Measurements from ENCODE around the gene CLECL1. TPM values are rescaled to one million over a fixed set of nuclear protein-coding genes. Genes with fewer than 3 reads are reported as not detected.

The CLECL1 gene
- total RNA-seq = under 1 TPM; 0.52 to 0.96 TPM
- under 1 TPM in 1 of 3 donors, not detected in 2; 0.35 TPM for polyA plus RNA-seq
- 0 to 0.57 (median 0.09) reads per million in 6 experiments for total RNA-seq

GRCh38 chr12:9732921-9733461, at the start of gene CLECL1:
CLECL1 (minus strand) TSS chr12:9733097.
- no peak for DNase-seq
- POLR2A ChIA-PET = no interaction called here
- no peak for ATAC-seq
- H3K4me1 Mint-ChIP-seq = peaks cover 7 to 41% (median 17%) of the 10 kb centered on the region in 4 donors
- no peaks in the 10 kb centered on the region for H3K36me3 Mint-ChIP-seq
- H3K4me3 Mint-ChIP-seq = peak within 1 kb of the TSS in 4 of 10 donors; percentile 6 to 69 (median 43)
- H3K9me3 Mint-ChIP-seq = no peaks in the 10 kb centered on the region
- no peaks in the 10 kb centered on the region for H3K27me3 Mint-ChIP-seq
- H3K27ac Mint-ChIP-seq = peak within 1 kb of the TSS in 1 of 10 donors; percentile 62

DNA sequence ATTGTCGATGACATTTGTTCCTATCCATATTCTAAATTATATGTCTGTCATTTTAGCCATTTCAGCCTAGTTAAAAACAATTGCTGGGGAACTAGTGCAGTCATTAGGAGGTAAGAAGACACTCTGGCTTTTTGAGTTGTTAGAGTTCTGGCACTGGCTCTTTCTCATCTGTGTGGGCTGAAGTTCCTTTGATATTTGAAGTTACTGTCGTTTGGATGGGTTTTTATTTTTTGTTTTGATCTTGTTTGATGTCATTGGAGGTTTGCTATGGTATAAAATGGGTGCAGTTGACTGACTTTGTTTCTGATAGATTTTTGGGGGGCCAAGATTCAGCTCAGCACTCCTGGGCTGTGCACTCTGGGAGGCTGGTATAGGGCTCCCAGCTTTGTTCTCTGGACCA, 48.5 kb upstream of the CLECL1 start:
- Mint-ChIP-seq H3K27ac (peak overlapping the region in 7 of 10 donors; percentile 0 to 69 (median 5)), H3K36me3 (no peaks in the 10 kb centered on the region), H3K4me1 (peaks cover 16 to 51% (median 35%) of the 10 kb centered on the region in 4 donors), H3K4me3 (peak overlapping the region in 8 of 10 donors; percentile 2 to 43 (median 26)), H3K9me3 (no peaks in the 10 kb centered on the region), H3K27me3 (no peaks in the 10 kb centered on the region)
- DNase-seq (peak in 2 of 10 donors; percentile 40), ATAC-seq (peak; percentile 61 to 64)
- POLR2A ChIA-PET = interaction anchor here (0.7 to 1.0 kb wide), 3 partner anchors 21 to 776 kb away, joined by 3 to 5 read pairs (median 4); partner anchors contain the start of gene CD69

DNA sequence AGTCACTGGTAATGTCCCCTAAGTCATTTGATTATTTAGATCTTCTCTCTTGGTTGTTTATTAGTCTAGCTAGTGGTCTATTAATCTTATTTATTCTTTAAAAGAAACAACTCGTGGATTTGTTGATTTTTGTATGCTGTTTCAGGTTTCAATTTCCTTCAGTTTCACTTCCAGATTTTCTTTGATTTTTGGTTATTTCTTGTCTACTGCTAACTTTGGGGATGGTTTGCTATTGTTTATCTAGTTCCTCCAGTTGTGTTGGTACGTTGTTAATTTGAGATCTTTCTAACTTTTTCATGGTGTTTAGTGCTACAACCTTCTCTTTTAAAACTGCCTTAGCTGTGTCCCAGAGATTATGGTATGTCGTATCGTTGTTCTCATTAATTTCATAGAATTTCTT, 46.3 kb upstream of the CLECL1 start:
- Mint-ChIP-seq H3K27me3 (no peaks in the 10 kb centered on the region), H3K36me3 (no peaks in the 10 kb centered on the region), H3K4me1 (peaks cover 19 to 67% (median 54%) of the 10 kb centered on the region in 4 donors), H3K4me3 (no peak overlapping the region), H3K9me3 (no peaks in the 10 kb centered on the region), H3K27ac (peak overlapping the region in 1 of 10 donors; percentile 26)
- ATAC-seq (no peak), DNase-seq (no peak)
- POLR2A ChIA-PET = interaction anchor here (0.9 kb wide), 1 partner anchor 12 kb away, joined by 3 read pairs; no protein-coding TSS in a partner anchor

DNA sequence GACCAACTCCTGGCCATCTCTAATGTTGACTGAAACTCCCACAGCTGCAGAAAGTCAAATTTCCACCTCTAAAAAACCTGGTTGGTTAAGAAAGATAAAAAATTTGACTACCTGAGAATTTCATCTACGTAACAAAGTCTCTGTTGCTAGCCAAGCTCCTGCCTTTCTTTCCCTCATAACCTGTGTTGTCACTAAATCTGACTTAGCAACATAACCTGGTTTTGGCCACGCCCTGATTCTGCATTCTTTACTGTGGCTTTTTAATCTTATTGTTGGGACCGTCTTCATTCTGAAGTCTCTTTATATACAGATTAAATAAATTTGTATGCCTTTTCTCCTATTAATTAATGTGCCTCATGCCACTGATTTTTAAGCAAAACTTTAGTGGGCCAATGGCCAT, 43.9 kb upstream of the CLECL1 start:
- Mint-ChIP-seq H3K9me3 (peaks cover 0 to 11% (median 0%) of the 10 kb centered on the region in 9 donors), H3K4me1 (peaks cover 32 to 89% (median 72%) of the 10 kb centered on the region in 4 donors), H3K4me3 (peak overlapping the region in 1 of 10 donors; percentile 6), H3K27ac (peak overlapping the region in 5 of 10 donors; percentile 17 to 66 (median 42)), H3K36me3 (no peaks in the 10 kb centered on the region), H3K27me3 (no peaks in the 10 kb centered on the region)
- POLR2A ChIA-PET = interaction anchor here (1.1 kb wide), 1 partner anchor 16 kb away, joined by 3 read pairs; the partner anchor contains the start of gene CD69
- peak in 1 of 2 donors; percentile 29 for ATAC-seq
- DNase-seq = no peak

DNA sequence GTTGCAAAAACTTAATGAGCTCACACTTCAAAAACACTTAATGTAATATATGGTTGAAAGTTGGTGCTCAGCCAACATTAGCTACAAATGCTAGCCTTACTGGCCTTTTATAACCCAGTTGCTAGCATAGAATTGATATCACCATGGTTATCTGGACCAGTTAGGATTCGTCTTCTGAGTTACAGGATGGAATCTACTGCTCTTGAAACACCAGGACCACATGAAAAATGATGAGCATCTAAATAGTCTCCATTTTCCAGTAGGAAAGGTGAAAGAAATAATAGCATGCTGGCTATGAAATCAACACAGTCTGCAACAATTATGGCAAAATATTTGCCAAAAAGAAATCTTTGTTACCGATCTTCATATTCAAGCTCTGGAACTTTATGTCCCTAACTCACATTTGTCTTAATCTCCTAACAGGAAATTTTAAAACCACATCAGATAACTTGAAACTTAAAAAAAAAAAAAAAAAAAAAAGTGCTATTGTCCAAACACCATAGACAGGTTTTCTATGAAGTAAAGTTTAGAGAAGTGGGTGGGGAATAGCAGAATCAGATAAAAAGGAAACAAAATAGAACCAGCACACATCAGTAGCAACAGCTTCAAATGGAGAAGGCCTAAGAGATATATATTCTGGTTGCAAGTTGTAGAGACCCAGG, 40.5 kb upstream of the CLECL1 start:
- H3K27ac Mint-ChIP-seq = peak overlapping the region in 8 of 10 donors; percentile 2 to 88 (median 68)
- H3K9me3 Mint-ChIP-seq = peaks cover 0 to 12% (median 0%) of the 10 kb centered on the region in 9 donors
- no peaks in the 10 kb centered on the region for H3K36me3 Mint-ChIP-seq
- ATAC-seq (peak; percentile 77 to 89), DNase-seq (peak in 3 of 10 donors; percentile 41 to 58 (median 54))
- H3K27me3 Mint-ChIP-seq = no peaks in the 10 kb centered on the region
- peaks cover 24 to 84% (median 66%) of the 10 kb centered on the region in 4 donors for H3K4me1 Mint-ChIP-seq
- peak overlapping the region; percentile 17 to 74 (median 50) for H3K4me3 Mint-ChIP-seq
- POLR2A ChIA-PET = interaction anchor here (0.7 to 1.8 kb wide), 6 partner anchors 11 to 441 kb away, joined by 3 to 6 read pairs (median 3); partner anchors contain the start of gene CD69

GRCh38 chr12:9763025-9763424, 30.1 kb upstream of the CLECL1 start:
- Mint-ChIP-seq H3K4me3 (no peak overlapping the region), H3K27ac (peak overlapping the region in 5 of 10 donors; percentile 9 to 99 (median 94)), H3K9me3 (no peaks in the 10 kb centered on the region), H3K27me3 (no peaks in the 10 kb centered on the region), H3K36me3 (peaks cover 0 to 8% (median 7%) of the 10 kb centered on the region in 3 donors), H3K4me1 (peaks cover 25 to 63% (median 52%) of the 10 kb centered on the region in 4 donors)
- POLR2A ChIA-PET = interaction anchor here (1.1 to 7.2 kb wide), 4 partner anchors 10 to 34 kb away, joined by 3 to 84 read pairs (median 28); no protein-coding TSS in a partner anchor
- DNase-seq (peak in 1 of 10 donors; percentile 42), ATAC-seq (no peak)

GRCh38 chr12:9762369-9762768, 29.5 kb upstream of the CLECL1 start:
- H3K27me3 Mint-ChIP-seq = no peaks in the 10 kb centered on the region
- H3K9me3 Mint-ChIP-seq = no peaks in the 10 kb centered on the region
- H3K4me3 Mint-ChIP-seq = peak overlapping the region in 9 of 10 donors; percentile 11 to 98 (median 58)
- H3K4me1 Mint-ChIP-seq = peaks cover 27 to 65% (median 54%) of the 10 kb centered on the region in 4 donors
- peak overlapping the region; percentile 96 to 100 (median 99) for H3K27ac Mint-ChIP-seq
- ATAC-seq = no peak
- DNase-seq = no peak
- peaks cover 0 to 12% (median 7%) of the 10 kb centered on the region in 3 donors for H3K36me3 Mint-ChIP-seq
- POLR2A ChIA-PET = interaction anchor here (1.1 to 7.2 kb wide), 7 partner anchors 10 to 115 kb away, joined by 3 to 84 read pairs (median 23); no protein-coding TSS in a partner anchor

- Mint-ChIP-seq H3K27ac (peak overlapping the region; percentile 96 to 100 (median 99)), H3K36me3 (peaks cover 4 to 20% (median 7%) of the 10 kb centered on the region in 3 donors), H3K4me3 (peak overlapping the region; percentile 87 to 99 (median 96)), H3K4me1 (peaks cover 27 to 69% (median 55%) of the 10 kb centered on the region in 4 donors), H3K27me3 (no peaks in the 10 kb centered on the region), H3K9me3 (no peaks in the 10 kb centered on the region)
- POLR2A ChIA-PET = interaction anchor here (0.8 to 7.2 kb wide), 13 partner anchors 10 to 114 kb away, joined by 3 to 84 read pairs (median 4); partner anchors contain the start of genes CLEC2B and CLEC2D
- DNase-seq (peak in 5 of 10 donors; percentile 15 to 84 (median 70)), ATAC-seq (peak; percentile 22 to 45)
Measured at GRCh38 chr12:9761419-9761781, 28.5 kb upstream of the CLECL1 start.

DNA sequence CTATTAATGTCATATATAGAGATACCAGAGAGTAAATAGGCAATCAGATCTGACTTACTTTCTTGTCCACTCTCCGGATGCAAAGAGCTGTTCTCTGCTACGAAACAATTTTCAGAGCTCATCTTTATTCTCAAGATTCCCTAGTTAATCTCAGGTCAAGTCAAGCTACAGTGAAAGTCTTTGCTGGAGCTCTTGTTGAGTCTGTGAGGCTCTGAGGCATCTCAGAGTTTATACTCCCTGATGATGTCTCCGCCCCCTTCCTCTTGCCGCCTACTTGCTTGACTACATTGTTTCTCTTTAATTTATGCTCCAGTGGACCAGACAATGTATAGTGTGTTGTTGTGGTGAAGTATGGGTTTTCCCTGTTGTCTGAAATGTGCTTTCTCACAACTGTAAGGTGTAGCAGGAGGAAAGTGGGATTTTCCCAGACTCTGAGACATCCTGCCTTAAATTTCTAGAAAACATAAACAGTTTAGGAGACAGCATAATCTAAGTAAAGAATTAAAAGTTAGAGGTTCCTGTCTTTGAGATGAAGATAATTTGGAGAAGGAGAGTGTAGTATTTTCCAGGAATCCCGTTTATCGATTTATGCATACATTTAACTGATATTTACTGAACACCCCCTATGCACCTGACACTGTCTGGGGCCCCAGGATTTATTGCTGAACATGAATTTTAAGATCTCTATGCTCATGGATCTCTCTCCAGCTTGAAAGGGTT, 28.0 kb upstream of the CLECL1 start, which contains the start of gene CD69:
CD69 (minus strand) TSS at position 203 of the 720 bp plus-strand sequence; CDS start at position 122, 81 bp downstream.
- POLR2A ChIA-PET = interaction anchor here (0.6 to 7.2 kb wide), 17 partner anchors 10 to 794 kb away, joined by 3 to 84 read pairs (median 4); partner anchors contain the start of genes CLEC2B and CLEC2D
- ATAC-seq (peak; percentile 49 to 64), DNase-seq (peak; percentile 52 to 92 (median 86))
- Mint-ChIP-seq H3K4me1 (peaks cover 30 to 74% (median 59%) of the 10 kb centered on the region in 4 donors), H3K9me3 (no peaks in the 10 kb centered on the region), H3K36me3 (peaks cover 4 to 25% (median 7%) of the 10 kb centered on the region in 3 donors), H3K27ac (peak within 1 kb of the TSS; percentile 96 to 100 (median 99)), H3K27me3 (no peaks in the 10 kb centered on the region), H3K4me3 (peak within 1 kb of the TSS; percentile 87 to 99 (median 96))

DNA sequence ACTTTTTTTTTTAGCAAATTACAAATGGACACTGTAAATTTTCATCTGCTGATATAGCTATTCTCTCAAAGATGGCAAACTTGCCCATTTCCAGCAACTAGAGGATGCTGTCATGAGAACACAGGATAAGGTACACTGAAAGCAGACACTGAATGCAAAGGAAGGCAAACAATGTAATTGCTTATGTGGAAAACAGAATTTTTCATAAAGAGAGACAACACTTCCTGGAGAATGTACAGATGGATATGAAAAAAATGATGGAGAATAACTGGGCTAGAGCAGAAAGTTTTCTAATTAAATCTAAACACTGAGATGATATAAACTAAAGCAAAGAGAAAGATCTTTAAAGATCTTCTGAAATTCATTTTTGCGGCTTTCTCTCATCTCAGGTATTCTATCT, 27.2 kb upstream of the CLECL1 start:
- Mint-ChIP-seq H3K4me3 (peak overlapping the region; percentile 87 to 99 (median 96)), H3K27ac (peak overlapping the region; percentile 96 to 100 (median 99)), H3K27me3 (no peaks in the 10 kb centered on the region), H3K4me1 (peaks cover 31 to 76% (median 60%) of the 10 kb centered on the region in 4 donors), H3K36me3 (peaks cover 9 to 32% (median 13%) of the 10 kb centered on the region in 3 donors), H3K9me3 (no peaks in the 10 kb centered on the region)
- no peak for ATAC-seq
- POLR2A ChIA-PET = interaction anchor here (0.6 to 7.2 kb wide), 13 partner anchors 9 to 794 kb away, joined by 3 to 84 read pairs (median 6); partner anchors contain the start of gene CLEC2D
- DNase-seq = peak in 4 of 10 donors; percentile 29 to 47 (median 45)

DNA sequence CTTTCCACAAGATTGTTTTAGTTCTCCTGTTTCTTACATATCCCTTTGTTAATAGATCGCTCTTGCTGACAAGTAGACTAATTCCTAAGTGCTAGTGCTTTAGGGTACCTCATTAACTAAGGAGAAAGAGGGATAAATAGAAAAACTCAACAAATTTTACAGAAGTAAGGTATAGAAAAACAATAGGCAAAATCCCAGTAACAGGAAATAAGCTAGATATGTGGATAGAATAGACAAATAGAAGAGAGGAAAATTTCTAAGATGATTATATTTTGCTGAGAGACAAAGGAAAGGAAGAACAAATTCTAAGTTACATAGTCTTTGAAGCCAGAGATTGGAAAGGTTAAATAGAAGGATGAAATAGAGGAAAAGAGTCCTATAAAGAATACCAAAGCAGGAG, 26.8 kb upstream of the CLECL1 start:
- Mint-ChIP-seq H3K36me3 (peaks cover 10 to 36% (median 13%) of the 10 kb centered on the region in 3 donors), H3K4me1 (peaks cover 32 to 76% (median 59%) of the 10 kb centered on the region in 4 donors), H3K4me3 (peak overlapping the region; percentile 87 to 99 (median 96)), H3K27ac (peak overlapping the region; percentile 96 to 100 (median 99)), H3K27me3 (no peaks in the 10 kb centered on the region), H3K9me3 (no peaks in the 10 kb centered on the region)
- no peak for ATAC-seq
- no peak for DNase-seq
- POLR2A ChIA-PET = interaction anchor here (0.6 to 7.2 kb wide), 9 partner anchors 9 to 795 kb away, joined by 3 to 84 read pairs (median 9); no protein-coding TSS in a partner anchor

Measured in naive thymus-derived CD8-positive, alpha-beta T cell (primary cell).